HG02623 (cell line): Measurements from ENCODE around the gene TRAK1.
"Not testable (repeated sequence)": the region's sequence is repeated elsewhere in the genome, so short reads cannot be mapped to it uniquely, and the experiment has no call there.

Experiments
- ATAC-seq: cut with Tn5 transposase; IDR thresholded peaks from one replicate; pipeline ENCODE4 v1.9.1; 2021; ENCODE audit warnings: moderate library complexity; ENCODE audit not compliant: unreplicated experiment

TRAK1 gene

GRCh38 chr3:42090973-42091731 lies at the start of gene TRAK1:
TSS of gene TRAK1 (plus strand) at chr3:42091357. CDS start at chr3:42091470, 113 bp downstream.
- ATAC-seq: no peak

- no peak for ATAC-seq
Measured at GRCh38 chr3:42042747-42043098, 48.4 kb upstream of the TRAK1 start.

- ATAC-seq: no peak
Measured at GRCh38 chr3:42043099-42043813, 47.9 kb upstream of the TRAK1 start.

- no peak for ATAC-seq
Measured at GRCh38 chr3:42045708-42046243, 45.4 kb upstream of the TRAK1 start.

GRCh38 chr3:42048526-42048925 lies 42.6 kb upstream of the TRAK1 start:
- not testable (repeated sequence) for ATAC-seq

GRCh38 chr3:42050126-42050525 lies 41.0 kb upstream of the TRAK1 start:
- no peak for ATAC-seq

GRCh38 chr3:42051384-42052131 lies 39.6 kb upstream of the TRAK1 start:
- ATAC-seq: no peak

GRCh38 chr3:42052132-42052483 lies 39.0 kb upstream of the TRAK1 start:
- ATAC-seq: peak; percentile 48

GRCh38 chr3:42052484-42053351 lies 38.4 kb upstream of the TRAK1 start:
- no peak for ATAC-seq

GRCh38 chr3:42053476-42053875 lies 37.7 kb upstream of the TRAK1 start:
- ATAC-seq: no peak

GRCh38 chr3:42055291-42055690 lies 35.9 kb upstream of the TRAK1 start:
- no peak for ATAC-seq

- no peak for ATAC-seq
Measured at GRCh38 chr3:42056840-42057239, 34.3 kb upstream of the TRAK1 start.

- ATAC-seq: peak; percentile 64
Measured at GRCh38 chr3:42057561-42058211, 33.5 kb upstream of the TRAK1 start.

GRCh38 chr3:42061025-42061712 lies 30.0 kb upstream of the TRAK1 start:
- no peak for ATAC-seq

GRCh38 chr3:42061713-42062380 lies 29.3 kb upstream of the TRAK1 start:
- no peak for ATAC-seq

- ATAC-seq: no peak
Measured at GRCh38 chr3:42062464-42062863, 28.7 kb upstream of the TRAK1 start.

GRCh38 chr3:42063888-42064287 lies 27.3 kb upstream of the TRAK1 start:
- no peak for ATAC-seq

- ATAC-seq: no peak
Measured at GRCh38 chr3:42066516-42067181, 24.5 kb upstream of the TRAK1 start.
